ENCODE results near the gene PIK3C3.
"Not testable (repeated sequence)": the region's sequence is repeated elsewhere in the genome, so short reads cannot be mapped to it uniquely, and the experiment has no call there.

Gene PIK3C3

DNA sequence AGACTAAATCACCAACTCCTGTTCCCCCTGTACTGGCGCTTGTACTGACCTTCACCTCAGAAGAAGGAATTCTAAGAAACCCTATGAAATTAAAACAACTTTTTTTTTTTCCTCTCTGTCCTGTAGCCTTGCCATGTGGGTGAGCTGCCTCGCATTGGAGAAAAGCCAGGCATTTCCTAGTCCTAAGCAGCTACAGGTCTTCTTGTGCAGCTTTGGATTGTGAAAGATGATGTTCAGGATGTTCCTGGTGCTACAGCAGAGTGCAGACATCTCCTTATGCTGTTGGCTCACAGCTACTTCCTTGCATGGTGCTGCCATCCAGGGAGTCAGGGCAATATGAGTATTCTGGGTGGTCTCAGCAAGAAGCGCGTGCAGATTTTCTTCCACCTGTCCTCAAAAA, 11.9 kb downstream of the PIK3C3 start:
- DNase-seq: no peak

DNA sequence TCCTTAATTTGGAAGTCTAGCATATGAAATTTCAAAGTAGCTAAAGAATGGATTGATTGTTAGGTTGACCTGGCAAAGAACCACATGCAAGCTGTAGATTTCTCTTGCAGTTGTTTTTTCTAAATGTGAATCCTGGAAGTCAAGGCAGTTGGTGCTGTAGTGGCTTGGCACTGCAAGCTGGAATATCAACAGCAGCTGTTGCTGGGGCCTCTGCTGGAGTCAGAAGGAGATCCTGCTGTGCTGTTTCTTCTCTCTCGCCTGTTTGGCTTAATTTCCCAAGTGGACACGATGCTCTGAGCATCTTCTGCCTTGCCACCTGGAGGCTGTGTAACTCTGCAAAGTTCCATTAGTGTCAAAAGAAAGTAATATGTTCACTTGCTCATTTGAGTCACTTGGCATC, 12.6 kb downstream of the PIK3C3 start:
- DNase-seq: no peak

DNA sequence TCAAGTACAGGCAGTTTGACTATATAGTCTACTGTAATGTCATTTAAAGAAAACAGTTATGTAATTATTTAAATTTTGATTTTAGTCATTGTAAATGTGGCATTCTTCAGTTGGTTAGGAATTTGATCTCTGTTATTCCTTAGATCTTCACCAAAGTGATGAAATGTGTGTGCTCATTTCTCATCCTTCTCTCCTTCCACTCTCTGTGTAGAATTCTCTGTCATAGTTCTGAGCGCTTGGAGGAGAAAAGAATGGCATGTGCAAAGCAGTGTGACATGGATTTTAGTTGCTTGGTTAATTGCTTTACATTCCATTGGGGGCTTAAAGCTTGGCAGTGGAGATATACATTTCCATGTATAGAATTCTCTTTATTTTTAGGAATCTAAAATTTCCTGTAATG, 14.8 kb downstream of the PIK3C3 start:
- DNase-seq: no peak

DNA sequence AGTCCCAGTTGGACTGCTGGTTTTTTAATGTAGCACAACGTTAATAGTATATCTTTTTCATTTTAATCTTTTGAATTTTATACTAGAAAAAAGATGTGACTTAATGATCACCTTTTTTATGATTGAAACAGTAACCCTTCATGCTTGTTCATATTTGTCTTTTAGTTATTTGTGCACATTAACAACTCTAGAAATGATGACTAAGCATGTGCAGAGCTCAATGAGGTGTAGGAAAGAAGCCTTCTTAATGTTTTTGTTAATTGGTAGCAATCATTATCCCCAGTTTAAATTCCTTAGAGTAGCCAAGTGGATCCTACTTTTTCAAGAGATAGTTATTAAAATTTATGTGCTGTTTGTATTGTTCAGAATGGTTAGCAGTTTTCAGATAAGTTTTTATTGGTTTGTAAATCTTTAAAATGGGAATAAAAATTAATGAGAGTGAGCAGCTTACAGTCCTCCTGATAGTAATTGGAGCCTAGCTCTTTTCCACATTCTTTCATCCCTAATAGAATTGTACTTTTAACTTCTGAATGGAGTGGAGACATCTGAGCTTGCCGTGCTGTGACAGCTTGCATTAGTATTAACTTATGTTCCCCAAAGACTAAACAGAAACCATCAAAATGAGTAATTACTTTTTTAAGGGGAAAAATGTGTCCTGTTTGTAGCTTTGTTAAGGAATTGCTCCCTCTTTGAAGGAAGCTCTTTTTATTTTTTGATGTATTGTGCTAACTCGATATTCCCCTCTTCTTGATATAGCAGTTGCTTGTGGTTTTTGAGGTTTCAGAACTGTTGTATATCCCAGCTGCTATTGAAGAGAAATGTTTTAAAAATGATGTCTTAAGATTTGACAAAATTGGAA, 17.3 kb downstream of the PIK3C3 start:
- DNase-seq: no peak

DNA sequence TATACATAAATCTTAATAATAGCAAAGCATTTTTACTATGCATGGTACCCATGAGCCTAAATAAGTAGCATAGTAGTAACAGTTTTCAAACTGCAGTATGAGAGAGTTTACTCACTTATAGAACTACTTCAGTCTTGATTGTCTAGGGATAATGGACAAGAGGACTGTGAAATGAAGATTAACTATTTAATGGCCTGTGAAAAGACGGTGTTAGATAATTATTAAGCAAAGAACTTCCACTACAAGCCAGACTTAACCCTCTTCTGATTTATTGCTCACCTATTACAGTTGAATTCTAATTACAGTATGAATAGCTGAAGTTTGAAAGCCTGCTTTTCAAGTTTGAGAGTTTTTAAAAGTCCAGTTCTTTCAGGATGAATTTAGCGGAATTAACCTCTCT, 18.9 kb downstream of the PIK3C3 start:
- DNase-seq: no peak

DNA sequence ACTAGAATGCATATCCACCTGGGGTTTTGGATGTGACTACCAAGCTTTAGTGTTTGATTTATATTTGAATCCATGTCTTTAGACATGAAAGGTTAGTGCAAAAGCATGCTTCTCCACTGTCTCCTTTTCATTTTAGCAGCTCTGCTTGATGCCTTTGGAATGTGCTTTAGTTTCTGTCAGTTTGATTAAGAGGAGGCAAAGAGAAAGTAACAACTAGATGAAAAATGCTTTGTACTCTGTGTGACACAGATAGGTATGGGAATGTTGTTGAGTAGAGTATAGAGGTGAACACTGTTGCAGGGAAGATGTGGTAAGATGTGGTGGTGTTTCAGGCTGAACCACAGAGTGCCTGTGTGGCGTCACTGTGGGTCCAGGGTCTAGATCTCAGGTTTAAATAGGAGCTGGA, 19.8 kb downstream of the PIK3C3 start:
- no peak for DNase-seq

DNA sequence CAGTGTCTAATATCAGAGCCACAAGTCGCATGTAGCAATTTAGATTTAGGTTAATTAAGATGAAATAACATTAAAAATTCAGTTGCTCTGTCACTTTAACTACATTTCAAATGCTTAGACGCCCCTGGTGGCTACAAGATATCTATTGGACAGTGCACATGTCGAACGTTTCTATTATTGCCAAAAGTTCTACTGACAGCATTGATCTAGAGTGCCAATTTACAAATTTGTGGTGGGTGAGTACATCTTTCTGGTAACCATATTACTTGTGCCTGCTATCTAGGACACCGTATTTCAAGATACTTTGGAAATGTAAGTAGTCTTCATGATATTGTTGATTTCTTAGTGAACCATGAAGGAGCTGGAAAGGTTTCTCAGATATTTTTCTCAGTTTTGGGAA, 20.2 kb downstream of the PIK3C3 start:
- no peak for DNase-seq

DNA sequence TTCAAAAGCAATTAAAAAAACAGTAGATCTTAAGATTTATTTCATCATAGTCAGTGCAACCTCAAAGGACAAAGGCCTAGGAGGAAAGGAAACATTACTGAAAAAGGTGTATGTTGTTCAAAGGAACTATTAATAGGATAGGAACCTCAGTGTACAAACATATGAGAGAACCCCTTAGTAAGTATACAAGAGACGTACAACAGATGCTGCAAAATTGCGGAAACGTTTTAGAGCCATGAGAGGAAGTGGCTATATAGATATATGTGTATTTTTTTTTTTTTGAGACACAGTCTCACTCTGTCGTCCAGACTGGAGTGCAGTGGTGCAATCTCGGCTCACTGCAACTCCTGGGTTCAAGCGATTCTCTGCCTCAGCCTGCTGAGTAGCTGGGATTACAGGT, 22.2 kb downstream of the PIK3C3 start:
- DNase-seq: no peak

DNA sequence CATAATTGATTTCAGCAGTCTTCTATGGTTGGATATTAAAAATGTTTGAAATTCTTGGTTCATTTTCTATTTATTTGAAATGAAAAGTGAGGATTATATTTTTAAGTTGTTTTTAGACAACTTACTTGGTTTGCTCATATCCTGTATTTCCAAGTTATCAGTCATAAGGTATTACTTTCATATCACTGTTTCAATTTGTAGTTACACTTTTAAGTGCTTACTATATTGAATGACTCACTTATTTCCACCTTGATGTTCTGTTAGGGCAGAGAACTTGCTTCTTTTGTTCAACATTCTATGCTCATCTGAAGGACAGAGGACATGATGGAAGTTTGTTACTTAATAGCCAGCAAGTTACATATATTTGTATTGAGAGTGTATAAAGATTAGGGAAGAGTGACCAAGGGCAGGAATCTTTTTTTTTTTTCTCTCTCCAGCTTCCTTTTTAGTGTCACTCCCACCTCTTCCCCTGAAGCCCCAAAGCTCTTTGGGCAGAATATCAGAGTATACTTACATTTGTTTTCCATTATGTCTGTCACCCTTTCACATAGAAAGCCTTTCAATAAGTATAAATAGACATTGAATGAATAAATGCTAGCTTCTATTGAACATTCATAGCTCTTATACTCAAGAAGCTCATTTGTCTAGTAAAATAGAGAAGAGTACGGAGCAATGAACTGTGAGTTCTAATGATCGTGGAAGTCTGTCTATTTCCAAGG, 28.1 kb downstream of the PIK3C3 start:
- no peak for DNase-seq

DNA sequence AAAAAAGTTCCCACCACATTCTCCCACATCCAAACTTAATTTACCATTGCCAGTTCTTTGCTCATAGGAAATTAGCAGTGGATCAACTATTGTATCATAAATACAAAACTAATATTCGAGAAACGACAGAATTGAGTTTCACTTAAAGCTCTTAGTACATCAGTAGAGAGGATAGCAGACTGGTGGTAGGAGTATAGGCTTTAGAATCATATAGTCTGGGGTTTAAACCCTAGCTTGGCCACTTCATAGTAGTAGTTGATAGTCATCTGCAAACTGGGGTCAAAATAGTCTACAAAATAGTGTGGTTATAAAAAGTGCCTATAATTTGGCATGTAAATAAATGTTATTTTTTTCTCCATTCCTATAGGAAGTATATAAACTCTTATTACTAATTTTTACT, 30.9 kb downstream of the PIK3C3 start:
- DNase-seq: no peak

DNA sequence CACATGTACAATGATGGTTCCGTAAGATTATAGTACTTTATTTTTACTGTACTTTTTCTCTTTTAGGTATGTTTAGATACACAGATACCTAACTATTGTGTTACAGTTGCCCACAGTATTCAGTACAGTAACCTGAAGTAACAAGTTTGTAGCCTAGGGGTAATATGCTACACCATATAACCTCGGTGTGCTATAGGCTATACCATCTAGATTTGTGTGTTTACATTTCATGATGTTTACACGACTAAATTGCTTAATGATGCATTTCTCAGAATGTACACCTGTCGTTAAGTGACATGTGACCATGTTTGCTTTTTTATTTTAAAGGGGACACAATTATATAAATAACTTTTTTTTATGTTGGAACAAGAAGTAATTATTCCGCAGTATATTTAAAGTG, 34.5 kb downstream of the PIK3C3 start:
- DNase-seq: no peak

DNA sequence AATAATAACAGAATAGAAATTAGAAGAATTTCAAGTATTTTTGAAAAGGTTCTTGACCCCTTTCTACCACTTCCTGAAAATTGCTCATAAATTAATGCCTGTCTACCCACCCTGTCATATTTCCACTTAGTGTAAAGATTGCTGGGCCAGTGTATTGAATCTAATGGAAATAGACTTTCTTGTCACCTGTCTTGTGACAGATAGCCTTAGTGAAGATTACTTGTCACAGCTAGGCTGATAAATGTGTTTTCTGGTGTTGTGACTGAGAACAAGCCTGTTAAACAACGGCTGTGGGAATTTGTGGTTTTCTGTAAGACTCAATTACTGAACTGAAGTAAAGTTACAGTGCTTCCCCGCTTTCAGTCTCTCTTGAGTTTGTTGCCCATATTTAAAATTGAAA, 37.0 kb downstream of the PIK3C3 start:
- no peak for DNase-seq

DNA sequence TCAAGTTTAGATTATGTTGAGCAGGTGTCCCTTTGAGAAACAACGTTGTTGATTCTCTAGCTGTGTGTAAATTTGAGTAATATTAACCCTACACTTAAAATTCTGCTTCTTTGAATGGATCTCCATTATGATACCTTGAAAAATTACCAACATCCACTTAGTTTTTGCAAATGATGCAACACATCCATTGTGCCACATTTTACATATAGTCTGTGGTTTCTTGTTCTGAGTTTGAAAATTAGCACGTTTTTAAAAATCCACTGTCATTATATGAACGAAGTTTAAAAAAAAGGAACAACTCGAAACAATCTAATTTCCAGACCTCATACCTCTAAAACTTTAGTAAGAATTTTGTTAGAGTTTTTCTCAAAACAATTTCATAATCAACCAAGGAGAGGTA, 37.7 kb downstream of the PIK3C3 start:
- no peak for DNase-seq

DNA sequence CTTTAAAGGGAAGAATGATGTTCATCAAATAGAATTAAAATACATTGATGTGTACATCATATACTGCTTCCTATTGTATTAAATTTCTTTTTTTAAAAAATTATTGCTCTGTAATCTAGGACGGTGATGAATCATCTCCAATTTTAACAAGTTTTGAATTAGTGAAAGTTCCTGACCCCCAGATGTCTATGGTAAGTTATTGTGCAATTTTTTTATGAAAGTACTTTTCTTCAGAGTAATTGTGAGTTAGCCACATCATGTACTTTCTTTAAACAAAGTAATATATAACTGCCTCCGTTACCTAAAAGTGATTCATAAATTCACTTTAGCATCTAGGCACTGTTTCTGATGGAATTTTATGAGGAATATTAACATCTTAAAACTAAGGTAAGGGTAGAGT, 38.1 kb downstream of the PIK3C3 start:
- no peak for DNase-seq

DNA sequence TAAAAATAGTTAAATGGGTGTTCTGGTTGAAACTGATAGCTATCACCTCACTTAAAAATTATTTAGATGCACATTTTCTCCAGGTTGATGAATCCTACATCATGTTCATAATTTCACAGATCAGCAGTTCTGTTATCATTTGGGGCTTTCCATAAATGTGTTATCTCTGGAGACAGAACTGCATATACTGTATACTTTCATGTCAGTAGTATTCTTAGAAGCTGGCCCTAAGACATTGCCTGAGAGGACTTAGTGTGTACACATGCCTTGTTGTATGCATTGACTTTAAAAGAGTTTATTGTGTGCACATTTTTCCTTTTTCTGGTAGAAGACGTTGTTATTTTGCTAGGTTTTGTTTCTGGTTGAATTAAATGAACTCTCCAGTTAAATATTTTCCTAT, 41.0 kb downstream of the PIK3C3 start:
- no peak for DNase-seq

DNA sequence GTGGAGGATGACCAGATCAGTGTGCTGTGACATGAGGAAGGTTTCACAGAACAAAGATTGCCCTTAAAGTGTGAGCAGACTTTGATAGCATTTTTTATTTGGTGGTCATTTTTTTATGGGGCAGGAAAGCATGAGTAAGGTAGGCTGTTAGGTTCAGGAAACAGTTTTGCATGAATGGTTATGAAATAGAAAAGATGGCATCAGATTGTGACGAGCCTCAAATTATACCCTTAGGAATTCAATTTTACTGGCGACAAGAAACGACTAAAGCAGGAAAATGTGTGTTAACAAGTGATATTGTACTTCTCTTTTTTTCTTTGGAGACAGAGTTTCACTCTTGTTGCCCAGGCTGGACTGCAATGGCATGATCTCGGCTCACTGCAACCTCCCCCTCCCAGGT, 44.7 kb downstream of the PIK3C3 start:
- DNase-seq: no peak

DNA sequence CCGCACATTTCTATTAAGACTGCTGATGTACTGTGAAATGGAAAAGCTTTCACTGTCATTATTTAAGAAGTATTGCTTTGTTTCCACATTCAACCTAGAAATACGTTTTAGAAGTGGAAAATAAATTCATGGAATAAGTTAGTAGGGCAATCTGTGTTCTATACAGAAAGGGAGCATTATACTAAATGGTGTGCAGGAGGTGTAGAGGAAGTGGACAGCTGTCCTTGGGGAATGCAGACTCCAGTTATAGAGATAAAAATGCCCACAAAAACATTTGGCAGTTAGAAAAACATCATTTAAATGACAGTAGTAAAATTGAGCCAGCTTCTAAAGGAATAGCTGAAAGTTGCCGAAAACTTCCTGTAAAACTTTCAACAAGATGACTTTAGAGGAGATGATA, 46.8 kb downstream of the PIK3C3 start:
- DNase-seq: no peak

DNA sequence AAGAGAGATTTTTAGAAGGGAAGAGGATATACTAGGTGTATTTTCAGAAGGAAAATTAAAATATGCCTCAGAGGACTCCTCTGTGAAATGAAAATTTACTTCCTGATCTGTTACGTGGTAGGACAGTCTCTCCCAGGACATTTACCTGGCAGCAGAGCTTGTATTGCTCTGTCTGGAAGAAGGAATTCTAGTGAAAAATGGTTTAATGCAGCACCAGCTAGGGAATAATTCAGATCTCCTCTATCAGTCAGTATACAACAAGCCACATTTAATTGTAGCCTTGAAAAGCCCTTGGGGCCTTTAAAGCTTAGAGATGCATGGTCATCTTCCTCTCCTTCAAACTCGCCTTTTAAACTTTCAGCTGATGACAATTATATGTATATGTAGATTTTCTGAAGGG, 49.6 kb downstream of the PIK3C3 start:
- no peak for DNase-seq

DNA sequence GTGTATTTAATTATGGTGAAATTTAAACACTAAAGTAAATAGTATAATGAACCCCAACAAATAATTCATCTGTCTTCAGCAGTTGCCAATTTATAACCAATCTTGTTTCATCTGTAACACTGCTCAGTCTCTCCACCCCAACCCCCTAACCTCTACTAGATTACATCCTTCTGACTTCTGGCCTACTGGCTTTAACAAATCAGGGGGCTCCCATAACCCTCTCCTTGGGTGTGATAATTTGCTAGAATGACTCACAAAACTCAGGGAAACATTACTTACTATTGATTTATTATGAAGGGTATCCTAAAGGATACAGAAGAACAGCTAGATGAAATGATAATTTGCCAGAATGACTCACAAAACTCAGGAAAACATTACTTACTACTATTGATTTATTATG, 50.7 kb downstream of the PIK3C3 start:
- DNase-seq: no peak

DNA sequence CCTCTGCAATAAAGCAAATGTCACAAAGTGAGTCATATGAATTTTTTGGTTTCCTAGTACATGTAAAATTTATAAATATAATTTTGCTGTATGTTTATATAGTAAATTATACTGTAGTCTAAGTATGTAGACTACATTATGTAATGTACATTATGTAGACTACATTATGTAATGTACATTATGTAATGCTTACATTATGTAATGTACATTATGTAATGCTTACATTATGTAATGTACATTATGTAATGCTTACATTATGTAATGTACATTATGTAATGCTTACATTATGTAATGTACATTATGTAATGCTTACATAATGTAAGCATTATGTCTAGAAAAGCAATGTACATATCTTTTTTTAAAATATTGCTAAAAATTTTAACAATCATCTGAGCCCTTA, 54.4 kb downstream of the PIK3C3 start:
- DNase-seq: not testable (repeated sequence)

DNA sequence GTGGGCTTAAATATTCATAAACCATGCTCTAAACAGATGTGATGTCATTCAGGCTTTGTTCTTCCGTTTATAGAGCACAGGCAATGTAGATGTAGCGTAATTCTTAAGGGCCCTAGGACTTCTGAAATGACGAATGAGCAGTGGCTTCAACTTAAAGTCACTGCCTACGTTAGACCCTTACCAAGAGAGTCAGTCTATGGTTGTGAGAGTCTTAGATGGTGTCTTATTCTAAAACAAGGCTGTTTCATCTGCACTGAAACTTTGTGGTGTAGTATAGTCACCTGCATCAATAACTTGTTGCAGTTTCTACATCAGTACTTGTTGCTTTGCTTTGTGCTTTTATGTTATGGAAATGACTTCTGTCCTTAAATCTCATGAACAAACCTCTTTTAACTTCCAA, 56.0 kb downstream of the PIK3C3 start:
- no peak for DNase-seq

DNA sequence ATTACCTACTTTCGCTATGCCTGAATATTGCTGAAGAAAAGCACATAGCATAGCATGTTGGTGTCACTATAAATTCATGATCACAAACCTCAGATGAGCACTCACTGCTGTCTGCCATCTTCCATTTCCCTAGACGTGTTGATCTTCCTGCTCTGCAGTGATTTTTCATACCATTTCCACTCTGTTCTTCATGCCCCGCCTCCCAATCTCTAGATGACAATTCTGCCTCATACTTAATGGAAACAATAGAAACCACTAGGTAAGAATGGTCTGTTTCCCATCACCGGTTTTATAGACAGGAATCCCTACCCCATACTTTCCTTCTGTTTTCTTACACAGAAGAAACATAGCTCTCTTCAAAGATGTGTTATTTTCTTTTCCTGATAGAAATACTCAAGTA, 63.8 kb downstream of the PIK3C3 start:
- DNase-seq: no peak

DNA sequence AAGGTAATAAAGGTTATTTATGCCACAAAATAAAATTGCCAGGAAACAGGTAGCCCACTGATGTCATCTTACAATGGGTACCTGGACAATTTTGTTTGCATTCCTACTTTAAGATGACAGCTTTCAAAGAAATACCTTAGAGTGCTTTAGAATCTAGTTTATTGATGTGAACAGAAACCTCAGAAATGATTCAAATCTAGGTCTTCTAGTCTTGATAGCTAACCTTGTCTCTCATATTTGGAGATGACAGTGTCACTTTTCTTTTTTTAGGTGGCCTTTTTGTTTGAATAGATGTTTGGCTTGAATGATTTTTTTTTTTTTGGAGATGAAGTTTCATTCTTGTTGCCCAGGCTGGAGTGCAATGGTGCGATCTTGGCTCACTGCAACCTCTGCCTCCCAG, 69.1 kb downstream of the PIK3C3 start:
- DNase-seq: no peak

DNA sequence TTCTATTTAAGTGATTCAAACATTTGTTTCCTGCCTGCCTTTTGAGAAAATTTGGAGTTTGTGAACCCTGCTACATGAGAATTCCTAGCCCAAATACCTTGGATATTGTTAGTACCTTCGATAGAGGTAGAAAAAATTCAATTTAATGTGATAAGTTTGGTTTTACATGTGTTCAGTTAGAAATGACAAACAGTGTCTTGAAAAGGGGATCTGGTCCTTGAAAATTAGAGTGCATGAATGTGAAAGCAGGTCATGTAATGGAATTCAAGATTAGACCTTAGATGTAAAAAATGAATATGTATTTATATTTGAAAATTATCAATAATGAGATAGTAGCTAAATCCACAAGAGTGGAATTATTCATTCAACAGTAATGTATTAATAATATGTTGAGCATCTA, 70.5 kb downstream of the PIK3C3 start:
- no peak for DNase-seq

Measured in DMS79 treated with DMSO at 0.1 percent for 48 hours (cell line).